ENCODE data around the gene PLOD1. TPM values are rescaled to one million over a fixed set of nuclear protein-coding genes. Genes with fewer than 3 reads are reported as not detected.

Gene PLOD1
- polyA plus RNA-seq, 1 donor (not counting 4 experiments of a cell fraction or from before 2014, with no cell fraction given) = 63.6 TPM

- peaks cover 87% of the 10 kb centered on the region for H3K79me2 ChIP-seq (ENCODE audit: control insufficient read depth, insufficient read depth, low read length)
- H3K4me1 ChIP-seq (ENCODE audit: control insufficient read depth, extremely low read depth, insufficient read depth, low read length) = peaks cover 28% of the 10 kb centered on the region
- dilution Hi-C loops (cut with MboI; ENCODE audit: extremely low pct_ligation_motif_present, low sequenced_read_pairs) = no loop called here
- H2AFZ ChIP-seq (ENCODE audit: control insufficient read depth, low read length) = no peak overlapping the region
- H3K27me3 ChIP-seq (ENCODE audit: control insufficient read depth, extremely low read depth, insufficient read depth, low read length) = no peaks in the 10 kb centered on the region
- H3K9me1 ChIP-seq (ENCODE audit: control insufficient read depth, extremely low read depth, insufficient read depth, low read length) = peaks cover 5% of the 10 kb centered on the region
- FAIRE-seq (no peak), DNase-seq (ENCODE audit: low read depth, low spot score) (no peak)
- H4K20me1 ChIP-seq (ENCODE audit: control insufficient read depth, extremely low read depth, insufficient read depth, low read length) = peaks cover 23% of the 10 kb centered on the region
- no peaks in the 10 kb centered on the region for H3K9me3 ChIP-seq (ENCODE audit: control insufficient read depth, low read depth, low read length)
- no peak overlapping the region for H3K4me2 ChIP-seq (ENCODE audit: control insufficient read depth, extremely low read depth, insufficient read depth, low read depth, low read length)
- no peak overlapping the region for H3K27ac ChIP-seq (ENCODE audit: control insufficient read depth, insufficient read depth, low read length)
- no peak overlapping the region for H3K4me3 ChIP-seq (ENCODE audit: control insufficient read depth in 2 of 3, extremely low read depth in 1 of 3, insufficient read depth in 2 of 3, low read depth in 1 of 3, low read length in 3 of 3)
- no peak for TF ChIP-seq EZH2 (IDR thresholded peaks at IDR 0.05; ENCODE audit: low read length)
- H3K9ac ChIP-seq (ENCODE audit: control insufficient read depth, extremely low read depth, insufficient read depth, low read length) = no peak overlapping the region
- peaks cover 37 to 57% of the 10 kb centered on the region in 2 experiments for H3K36me3 ChIP-seq (ENCODE audit: control insufficient read depth in 2 of 2, extremely low read depth in 1 of 2, insufficient read depth in 2 of 2, low read length in 2 of 2)
Observed at GRCh38 chr1:11985171-11985570, 50.7 kb downstream of the PLOD1 start.

GRCh38 chr1:11985851-11986250 lies 51.3 kb downstream of the PLOD1 start:
- H3K9me3 ChIP-seq (ENCODE audit: control insufficient read depth, low read depth, low read length) = no peaks in the 10 kb centered on the region
- H3K9me1 ChIP-seq (ENCODE audit: control insufficient read depth, extremely low read depth, insufficient read depth, low read length) = peaks cover 5% of the 10 kb centered on the region
- no peak for DNase-seq (ENCODE audit: low read depth, low spot score)
- H3K79me2 ChIP-seq (ENCODE audit: control insufficient read depth, insufficient read depth, low read length) = peaks cover 90% of the 10 kb centered on the region
- dilution Hi-C loops (cut with MboI; ENCODE audit: extremely low pct_ligation_motif_present, low sequenced_read_pairs) = no loop called here
- no peak for TF ChIP-seq CTCF (optimal IDR thresholded peaks at IDR 0.05 in 1 of 3, IDR thresholded peaks at IDR 0.05 in 1 of 3, conservative IDR thresholded peaks at IDR 0.05 in 1 of 3; ENCODE audit: extremely low read depth in 1 of 3, insufficient read depth in 2 of 3, low read length in 3 of 3)
- no peak overlapping the region for H3K4me3 ChIP-seq (ENCODE audit: control insufficient read depth in 2 of 3, extremely low read depth in 1 of 3, insufficient read depth in 2 of 3, low read depth in 1 of 3, low read length in 3 of 3)
- peaks cover 23% of the 10 kb centered on the region for H4K20me1 ChIP-seq (ENCODE audit: control insufficient read depth, extremely low read depth, insufficient read depth, low read length)
- no peak overlapping the region for H3K27ac ChIP-seq (ENCODE audit: control insufficient read depth, insufficient read depth, low read length)
- FAIRE-seq = no peak
- peaks cover 28% of the 10 kb centered on the region for H3K4me1 ChIP-seq (ENCODE audit: control insufficient read depth, extremely low read depth, insufficient read depth, low read length)
- H3K27me3 ChIP-seq (ENCODE audit: control insufficient read depth, extremely low read depth, insufficient read depth, low read length) = no peaks in the 10 kb centered on the region
- H3K9ac ChIP-seq (ENCODE audit: control insufficient read depth, extremely low read depth, insufficient read depth, low read length) = no peak overlapping the region
- H2AFZ ChIP-seq (ENCODE audit: control insufficient read depth, low read length) = no peak overlapping the region
- H3K36me3 ChIP-seq (ENCODE audit: control insufficient read depth in 2 of 2, extremely low read depth in 1 of 2, insufficient read depth in 2 of 2, low read length in 2 of 2) = peaks cover 43 to 62% of the 10 kb centered on the region in 2 experiments
- H3K4me2 ChIP-seq (ENCODE audit: control insufficient read depth, extremely low read depth, insufficient read depth, low read depth, low read length) = no peak overlapping the region

GRCh38 chr1:11989669-11990068 lies 55.2 kb downstream of the PLOD1 start:
- H3K9me3 ChIP-seq (ENCODE audit: control insufficient read depth, low read depth, low read length) = no peaks in the 10 kb centered on the region
- H3K27me3 ChIP-seq (ENCODE audit: control insufficient read depth, extremely low read depth, insufficient read depth, low read length) = no peaks in the 10 kb centered on the region
- DNase-seq (ENCODE audit: low read depth, low spot score) = no peak
- no peak overlapping the region for H2AFZ ChIP-seq (ENCODE audit: control insufficient read depth, low read length)
- dilution Hi-C loops (cut with MboI; ENCODE audit: extremely low pct_ligation_motif_present, low sequenced_read_pairs) = no loop called here
- peaks cover 6% of the 10 kb centered on the region for H4K20me1 ChIP-seq (ENCODE audit: control insufficient read depth, extremely low read depth, insufficient read depth, low read length)
- FAIRE-seq = no peak
- no peak overlapping the region for H3K9ac ChIP-seq (ENCODE audit: control insufficient read depth, extremely low read depth, insufficient read depth, low read length)
- H3K4me1 ChIP-seq (ENCODE audit: control insufficient read depth, extremely low read depth, insufficient read depth, low read length) = no peaks in the 10 kb centered on the region
- peaks cover 69% of the 10 kb centered on the region for H3K79me2 ChIP-seq (ENCODE audit: control insufficient read depth, insufficient read depth, low read length)
- no peak overlapping the region for H3K4me2 ChIP-seq (ENCODE audit: control insufficient read depth, extremely low read depth, insufficient read depth, low read depth, low read length)
- H3K27ac ChIP-seq (ENCODE audit: control insufficient read depth, insufficient read depth, low read length) = no peak overlapping the region
- H3K36me3 ChIP-seq (ENCODE audit: control insufficient read depth in 2 of 2, extremely low read depth in 1 of 2, insufficient read depth in 2 of 2, low read length in 2 of 2) = peaks cover 44 to 46% of the 10 kb centered on the region in 2 experiments
- peaks cover 2% of the 10 kb centered on the region for H3K9me1 ChIP-seq (ENCODE audit: control insufficient read depth, extremely low read depth, insufficient read depth, low read length)
- TF ChIP-seq EZH2 (IDR thresholded peaks at IDR 0.05; ENCODE audit: low read length) = no peak
- TF ChIP-seq CTCF (optimal IDR thresholded peaks at IDR 0.05 in 1 of 3, IDR thresholded peaks at IDR 0.05 in 1 of 3, conservative IDR thresholded peaks at IDR 0.05 in 1 of 3; ENCODE audit: extremely low read depth in 1 of 3, insufficient read depth in 2 of 3, low read length in 3 of 3) = no peak
- no peak overlapping the region for H3K4me3 ChIP-seq (ENCODE audit: control insufficient read depth in 2 of 3, extremely low read depth in 1 of 3, insufficient read depth in 2 of 3, low read depth in 1 of 3, low read length in 3 of 3)
